Measurements from ENCODE around the gene SLC6A1. TPM values are rescaled to one million over a fixed set of nuclear protein-coding genes. Genes with fewer than 3 reads are reported as not detected.

The SLC6A1 gene
- total and polyA plus RNA-seq, 4 donors: 0.87 to 4.5 (median 1.3) TPM

DNA sequence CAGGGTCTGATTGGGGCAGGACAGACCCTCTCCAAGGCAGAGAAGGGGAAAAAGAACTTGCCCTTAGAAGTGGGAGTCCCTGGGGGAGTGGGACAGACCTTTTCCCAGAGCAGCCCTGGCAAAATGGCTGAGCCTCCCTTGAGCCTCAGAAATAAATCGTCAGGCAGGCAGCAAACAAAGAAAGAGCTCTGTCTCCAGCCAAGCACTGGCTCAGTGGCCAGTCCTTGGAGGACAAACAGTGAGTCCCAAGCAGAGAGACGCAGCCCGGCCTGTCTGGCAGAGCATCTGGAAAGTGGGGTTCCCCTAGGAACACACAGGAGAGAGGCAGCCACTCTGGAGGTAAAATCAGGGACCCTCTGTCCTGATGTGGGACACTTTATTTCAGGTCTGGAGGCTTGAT is 1.8 kb downstream of the SLC6A1 start:
- H3K4me3 ChIP-seq: no peak overlapping the region
- no peak overlapping the region for H3K9ac ChIP-seq (ENCODE audit: insufficient read depth in 1 of 2, low read length in 2 of 2)
- DNase-seq (no peak), ATAC-seq (ENCODE audit: insufficient read depth, low FRiP score) (no peak)
- TF ChIP-seq, protein P1, sequence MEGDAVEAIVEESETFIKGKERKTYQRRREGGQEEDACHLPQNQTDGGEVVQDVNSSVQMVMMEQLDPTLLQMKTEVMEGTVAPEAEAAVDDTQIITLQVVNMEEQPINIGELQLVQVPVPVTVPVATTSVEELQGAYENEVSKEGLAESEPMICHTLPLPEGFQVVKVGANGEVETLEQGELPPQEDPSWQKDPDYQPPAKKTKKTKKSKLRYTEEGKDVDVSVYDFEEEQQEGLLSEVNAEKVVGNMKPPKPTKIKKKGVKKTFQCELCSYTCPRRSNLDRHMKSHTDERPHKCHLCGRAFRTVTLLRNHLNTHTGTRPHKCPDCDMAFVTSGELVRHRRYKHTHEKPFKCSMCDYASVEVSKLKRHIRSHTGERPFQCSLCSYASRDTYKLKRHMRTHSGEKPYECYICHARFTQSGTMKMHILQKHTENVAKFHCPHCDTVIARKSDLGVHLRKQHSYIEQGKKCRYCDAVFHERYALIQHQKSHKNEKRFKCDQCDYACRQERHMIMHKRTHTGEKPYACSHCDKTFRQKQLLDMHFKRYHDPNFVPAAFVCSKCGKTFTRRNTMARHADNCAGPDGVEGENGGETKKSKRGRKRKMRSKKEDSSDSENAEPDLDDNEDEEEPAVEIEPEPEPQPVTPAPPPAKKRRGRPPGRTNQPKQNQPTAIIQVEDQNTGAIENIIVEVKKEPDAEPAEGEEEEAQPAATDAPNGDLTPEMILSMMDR (IDR thresholded peaks at IDR 0.05; ENCODE audit: control extremely low read depth, extremely low read depth): no peak
- WGBS, 2 donors: 46 to 54% methylated on average over 3 of the region's 3 CpGs
- no peak overlapping the region for H3K27ac ChIP-seq (ENCODE audit: low read depth in 1 of 2, low read length in 1 of 2)
- H3K9me3 ChIP-seq (ENCODE audit: control insufficient read depth in 4 of 4, insufficient read depth in 3 of 4, low read length in 3 of 4): peaks cover 0 to 6% (median 0%) of the 10 kb centered on the region in 4 donors
- peaks cover 0 to 83% (median 61%) of the 10 kb centered on the region in 3 donors for H3K27me3 ChIP-seq (ENCODE audit: control insufficient read depth in 3 of 3, insufficient read depth in 3 of 3, low read length in 2 of 3)
- H3K36me3 ChIP-seq (ENCODE audit: control insufficient read depth in 4 of 4, insufficient read depth in 4 of 4, low read length in 4 of 4): no peaks in the 10 kb centered on the region
- peaks cover 0 to 3% (median 0%) of the 10 kb centered on the region in 5 donors for H3K4me1 ChIP-seq (ENCODE audit: control insufficient read depth in 5 of 5, insufficient read depth in 5 of 5, low read length in 5 of 5)

DNA sequence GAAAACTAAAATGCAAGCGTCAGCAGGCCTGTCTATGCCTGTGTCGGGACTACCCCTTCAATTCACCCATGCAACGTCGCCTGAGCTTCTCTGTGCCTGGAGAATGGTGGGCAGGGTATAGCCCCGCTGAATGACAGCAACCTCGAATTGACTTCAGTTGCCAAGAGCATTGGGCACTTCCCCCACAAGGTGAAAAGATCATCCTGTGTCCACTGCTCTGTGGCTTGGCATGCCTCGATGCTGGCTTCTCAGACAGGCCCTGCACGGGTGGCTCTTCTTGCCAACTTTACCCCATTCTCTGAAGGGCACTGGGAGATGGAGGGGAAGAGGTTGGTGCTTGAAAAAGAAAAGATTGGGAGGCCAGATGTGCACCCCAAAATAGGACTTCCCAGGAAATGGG is 3.3 kb downstream of the SLC6A1 start:
- H3K9ac ChIP-seq (ENCODE audit: insufficient read depth in 1 of 2, low read length in 2 of 2): no peak overlapping the region
- H3K27ac ChIP-seq (ENCODE audit: low read depth in 1 of 2, low read length in 1 of 2): no peak overlapping the region
- TF ChIP-seq, protein P1 (IDR thresholded peaks at IDR 0.05; ENCODE audit: control extremely low read depth, extremely low read depth): no peak
- peaks cover 0 to 72% (median 53%) of the 10 kb centered on the region in 3 donors for H3K27me3 ChIP-seq (ENCODE audit: control insufficient read depth in 3 of 3, insufficient read depth in 3 of 3, low read length in 2 of 3)
- no peak for DNase-seq
- ATAC-seq (ENCODE audit: insufficient read depth, low FRiP score): no peak
- no peak overlapping the region for H3K4me3 ChIP-seq
- H3K36me3 ChIP-seq (ENCODE audit: control insufficient read depth in 4 of 4, insufficient read depth in 4 of 4, low read length in 4 of 4): no peaks in the 10 kb centered on the region
- peaks cover 0 to 6% (median 0%) of the 10 kb centered on the region in 4 donors for H3K9me3 ChIP-seq (ENCODE audit: control insufficient read depth in 4 of 4, insufficient read depth in 3 of 4, low read length in 3 of 4)
- WGBS, 2 donors: 85 to 89% methylated on average over 8 of the region's 8 CpGs
- H3K4me1 ChIP-seq (ENCODE audit: control insufficient read depth in 5 of 5, insufficient read depth in 5 of 5, low read length in 5 of 5): peaks cover 0 to 3% (median 0%) of the 10 kb centered on the region in 5 donors

DNA sequence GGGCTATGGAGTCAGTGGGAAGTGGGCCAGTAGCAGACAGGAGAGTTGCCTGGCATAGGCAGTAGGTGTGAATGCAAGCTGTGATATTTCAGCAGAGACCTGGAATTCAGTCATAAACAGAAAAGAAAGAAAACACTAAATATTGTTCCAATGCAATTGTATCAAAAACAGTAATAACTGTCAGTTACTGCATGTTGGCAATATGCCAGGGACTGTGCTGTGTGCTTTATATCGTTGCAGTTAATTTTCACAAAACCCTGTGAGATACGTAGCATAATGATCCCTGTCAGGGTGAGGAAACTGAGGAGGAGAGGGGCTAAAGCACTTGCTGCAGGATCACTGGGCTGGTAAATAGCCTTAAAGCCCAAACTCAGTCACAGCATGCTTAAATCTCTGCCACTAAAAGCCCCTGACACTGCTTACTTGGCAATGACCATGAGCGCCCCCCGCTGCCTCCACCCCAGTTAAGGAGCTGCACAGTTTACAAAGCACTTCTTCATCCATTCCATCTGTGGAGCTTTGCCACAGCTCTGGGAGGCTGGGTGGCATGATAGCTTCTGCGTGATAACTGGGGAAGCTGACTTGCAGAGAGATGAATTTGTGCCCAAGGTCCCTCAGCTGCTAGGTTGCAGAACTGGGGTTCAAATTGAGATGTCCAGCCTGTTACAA is 3.9 kb downstream of the SLC6A1 start:
- no peaks in the 10 kb centered on the region for H3K36me3 ChIP-seq (ENCODE audit: control insufficient read depth in 4 of 4, insufficient read depth in 4 of 4, low read length in 4 of 4)
- TF ChIP-seq, protein P1 (IDR thresholded peaks at IDR 0.05; ENCODE audit: control extremely low read depth, extremely low read depth): no peak
- H3K4me3 ChIP-seq: no peak overlapping the region
- ATAC-seq (ENCODE audit: insufficient read depth, low FRiP score): no peak
- no peak overlapping the region for H3K9ac ChIP-seq (ENCODE audit: insufficient read depth in 1 of 2, low read length in 2 of 2)
- H3K9me3 ChIP-seq (ENCODE audit: control insufficient read depth in 4 of 4, insufficient read depth in 3 of 4, low read length in 3 of 4): peaks cover 0 to 3% (median 0%) of the 10 kb centered on the region in 4 donors
- peaks cover 0 to 3% (median 0%) of the 10 kb centered on the region in 5 donors for H3K4me1 ChIP-seq (ENCODE audit: control insufficient read depth in 5 of 5, insufficient read depth in 5 of 5, low read length in 5 of 5)
- peaks cover 0 to 66% (median 49%) of the 10 kb centered on the region in 3 donors for H3K27me3 ChIP-seq (ENCODE audit: control insufficient read depth in 3 of 3, insufficient read depth in 3 of 3, low read length in 2 of 3)
- DNase-seq: no peak
- H3K27ac ChIP-seq (ENCODE audit: low read depth in 1 of 2, low read length in 1 of 2): no peak overlapping the region
- WGBS, 2 donors: 81 to 83% methylated on average over 5 of the region's 5 CpGs

Data from lung (tissue), 12 donors.